Measurements from ENCODE around the gene RGS16. TPM values are rescaled to one million over a fixed set of nuclear protein-coding genes. Genes with fewer than 3 reads are reported as not detected.
A peak's percentile ranks its signal among the peaks of the same experiment; 100 is the strongest.

The RGS16 gene
- total RNA-seq, 1 experiment from 2014 or later = 0.40 TPM

- intact Hi-C loops (cut with micrococcal nuclease) = no loop called here
Measured at GRCh38 chr1:182602935-182603645, 1.1 kb downstream of the RGS16 start.

GRCh38 chr1:182601913-182602312 is 2.3 kb downstream of the RGS16 start:
- Histone ChIP-seq H3K9ac (ENCODE audit: low read length) (no peak overlapping the region), H3F3A (ENCODE audit: low read length, unreplicated experiment) (no peaks in the 10 kb centered on the region), H3K4me2 (ENCODE audit: low read length) (no peak overlapping the region), H3K79me2 (ENCODE audit: low read length) (no peaks in the 10 kb centered on the region), H3K27ac (ENCODE audit: low read length) (no peak overlapping the region), H2AFZ (ENCODE audit: low read length) (no peak overlapping the region), H4K20me1 (ENCODE audit: low read length) (no peaks in the 10 kb centered on the region), H3K36me3 (ENCODE audit: low read depth, low read length) (0 out of 2 replicates have a peak, but pooled peaks cover 3% of the 10 kb centered on the region), H3K4me1 (ENCODE audit: insufficient read depth, low read length) (peaks cover 7% of the 10 kb centered on the region), H3K9me3 (ENCODE audit: low read length) (no peaks in the 10 kb centered on the region), H3K9me2 (replicated peaks; ENCODE audit: low read length) (no peaks in the 10 kb centered on the region), H3K27me3 (ENCODE audit: low read length) (no peaks in the 10 kb centered on the region), H3K4me3 (ENCODE audit: low read length) (no peak overlapping the region)
- DNase-seq = no peak
- intact Hi-C loops (cut with micrococcal nuclease) = loop anchor here (1.0 kb wide), 1 partner anchor 182 kb away; no protein-coding TSS in a partner anchor
- CTCF ChIA-PET = interaction anchor here (1.3 kb wide), 2 partner anchors 183 to 185 kb away, joined by 7 to 8 read pairs; no protein-coding TSS in a partner anchor
- ATAC-seq = no peak
- POLR2A ChIA-PET (ENCODE audit: unreplicated experiment) = no interaction called here
- no TSS peak for BruUV-seq (replicated peaks)
- TF ChIP-seq EZH2 (IDR thresholded peaks at IDR 0.05; ENCODE audit: low read length, unreplicated experiment) = no peak
- no peak for TF ChIP-seq EZH2phosphoT487 (IDR thresholded peaks at IDR 0.05; ENCODE audit: borderline replicate concordance, low read length)
- no peak for TF ChIP-seq CTCF (conservative IDR thresholded peaks at IDR 0.05; ENCODE audit: low read depth, low read length)

More at GRCh38 chr1:182602935-182603645, 1.1 kb downstream of the RGS16 start:
- Histone ChIP-seq H3K9me3 (ENCODE audit: low read length) (no peaks in the 10 kb centered on the region), H3K4me1 (ENCODE audit: insufficient read depth, low read length) (peaks cover 7% of the 10 kb centered on the region), H2AFZ (ENCODE audit: low read length) (no peak overlapping the region), H3F3A (ENCODE audit: low read length, unreplicated experiment) (no peaks in the 10 kb centered on the region), H3K27ac (ENCODE audit: low read length) (no peak overlapping the region), H4K20me1 (ENCODE audit: low read length) (no peaks in the 10 kb centered on the region), H3K9me2 (replicated peaks; ENCODE audit: low read length) (no peaks in the 10 kb centered on the region), H3K4me3 (ENCODE audit: low read length) (peak overlapping the region; percentile 53; the same call in 1 of the 2 replicates), H3K4me2 (ENCODE audit: low read length) (peak overlapping the region; percentile 77; the same call in 1 of the 2 replicates), H3K79me2 (ENCODE audit: low read length) (no peaks in the 10 kb centered on the region), H3K36me3 (ENCODE audit: low read depth, low read length) (0 out of 2 replicates have a peak, but pooled peaks cover 3% of the 10 kb centered on the region), H3K9ac (ENCODE audit: low read length) (no peak overlapping the region), H3K27me3 (ENCODE audit: low read length) (no peaks in the 10 kb centered on the region)
- no peak for DNase-seq
- ChIA-PET CTCF (interaction anchor here (1.0 kb wide), 1 partner anchor 182 kb away, joined by 5 read pairs; no protein-coding TSS in a partner anchor), POLR2A (ENCODE audit: unreplicated experiment) (interaction anchor here (0.7 kb wide), 1 partner anchor 1351 kb away, joined by 3 read pairs; no protein-coding TSS in a partner anchor)
- no peak for TF ChIP-seq EZH2 (IDR thresholded peaks at IDR 0.05; ENCODE audit: low read length, unreplicated experiment)
- no peak for TF ChIP-seq CTCF (conservative IDR thresholded peaks at IDR 0.05; ENCODE audit: low read depth, low read length)
- no peak for TF ChIP-seq EZH2phosphoT487 (IDR thresholded peaks at IDR 0.05; ENCODE audit: borderline replicate concordance, low read length)
- no peak for ATAC-seq
- BruUV-seq (replicated peaks) = no TSS peak

GRCh38 chr1:182601416-182601786 is 2.8 kb downstream of the RGS16 start:
- H3K27ac ChIP-seq (ENCODE audit: low read length) = no peak overlapping the region
- H3K27me3 ChIP-seq (ENCODE audit: low read length) = no peaks in the 10 kb centered on the region
- H2AFZ ChIP-seq (ENCODE audit: low read length) = no peak overlapping the region
- no peak overlapping the region for H3K9ac ChIP-seq (ENCODE audit: low read length)
- intact Hi-C loops (cut with micrococcal nuclease) = loop anchor here (1.0 kb wide), 1 partner anchor 183 kb away; no protein-coding TSS in a partner anchor
- H3K9me2 ChIP-seq (replicated peaks; ENCODE audit: low read length) = no peaks in the 10 kb centered on the region
- no peaks in the 10 kb centered on the region for H4K20me1 ChIP-seq (ENCODE audit: low read length)
- BruUV-seq (replicated peaks) = no TSS peak
- TF ChIP-seq CTCF (conservative IDR thresholded peaks at IDR 0.05; ENCODE audit: low read depth, low read length) (peak; percentile 75), EZH2 (IDR thresholded peaks at IDR 0.05; ENCODE audit: low read length, unreplicated experiment) (no peak)
- POLR2A ChIA-PET (ENCODE audit: unreplicated experiment) = no interaction called here
- 0 out of 2 replicates have a peak, but pooled peaks cover 3% of the 10 kb centered on the region for H3K36me3 ChIP-seq (ENCODE audit: low read depth, low read length)
- no peaks in the 10 kb centered on the region for H3F3A ChIP-seq (ENCODE audit: low read length, unreplicated experiment)
- DNase-seq = peak; percentile 68
- H3K9me3 ChIP-seq (ENCODE audit: low read length) = no peaks in the 10 kb centered on the region
- peak; percentile 49 for ATAC-seq
- CTCF ChIA-PET = interaction anchor here (1.0 to 1.3 kb wide), 3 partner anchors 181 to 185 kb away, joined by 6 to 8 read pairs (median 7); no protein-coding TSS in a partner anchor
- H3K4me3 ChIP-seq (ENCODE audit: low read length) = no peak overlapping the region
- no peak overlapping the region for H3K4me2 ChIP-seq (ENCODE audit: low read length)
- H3K4me1 ChIP-seq (ENCODE audit: insufficient read depth, low read length) = peaks cover 7% of the 10 kb centered on the region
- H3K79me2 ChIP-seq (ENCODE audit: low read length) = no peaks in the 10 kb centered on the region

Data from PC-3 (cell line).